Astrocyte (in vitro differentiated cells and primary cell): ENCODE measurements around the gene REEP3.

Experiments used
- EZH2 ChIP-seq: IDR thresholded peaks from 2 replicates; pipeline ENCODE4 v1.6.1; 2012; ENCODE audit warnings: mild to moderate bottlenecking, low read length, inconsistent platforms; ENCODE audit not compliant: insufficient read depth
- TF ChIP-seq, protein P1 (sequence below): IDR thresholded peaks from 2 replicates; pipeline ENCODE4 v1.5.1; 2011; ENCODE audit warnings: low read depth, mild to moderate bottlenecking, inconsistent platforms, low read length, moderate library complexity; ENCODE audit not compliant: insufficient read depth

DNA sequence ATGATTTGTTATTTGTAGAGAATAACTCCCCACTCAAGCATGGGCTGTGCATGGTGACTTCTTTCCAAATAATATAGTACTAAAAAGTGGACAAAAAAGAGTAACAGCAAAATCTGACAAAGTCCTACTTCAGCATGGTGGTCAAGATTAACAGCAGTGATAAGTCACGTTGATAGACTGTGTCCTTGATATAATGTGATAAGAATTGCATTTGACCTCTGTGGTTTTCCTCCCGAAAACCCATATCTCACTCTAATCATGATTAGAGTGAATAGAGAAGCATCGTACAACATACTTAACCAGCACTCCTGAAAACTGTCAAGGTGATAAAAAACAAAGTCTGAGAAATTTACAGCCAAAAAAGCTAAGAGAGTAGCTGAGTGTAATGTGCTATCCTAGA lies 42.4 kb downstream of the REEP3 start:
- TF ChIP-seq, protein P1, sequence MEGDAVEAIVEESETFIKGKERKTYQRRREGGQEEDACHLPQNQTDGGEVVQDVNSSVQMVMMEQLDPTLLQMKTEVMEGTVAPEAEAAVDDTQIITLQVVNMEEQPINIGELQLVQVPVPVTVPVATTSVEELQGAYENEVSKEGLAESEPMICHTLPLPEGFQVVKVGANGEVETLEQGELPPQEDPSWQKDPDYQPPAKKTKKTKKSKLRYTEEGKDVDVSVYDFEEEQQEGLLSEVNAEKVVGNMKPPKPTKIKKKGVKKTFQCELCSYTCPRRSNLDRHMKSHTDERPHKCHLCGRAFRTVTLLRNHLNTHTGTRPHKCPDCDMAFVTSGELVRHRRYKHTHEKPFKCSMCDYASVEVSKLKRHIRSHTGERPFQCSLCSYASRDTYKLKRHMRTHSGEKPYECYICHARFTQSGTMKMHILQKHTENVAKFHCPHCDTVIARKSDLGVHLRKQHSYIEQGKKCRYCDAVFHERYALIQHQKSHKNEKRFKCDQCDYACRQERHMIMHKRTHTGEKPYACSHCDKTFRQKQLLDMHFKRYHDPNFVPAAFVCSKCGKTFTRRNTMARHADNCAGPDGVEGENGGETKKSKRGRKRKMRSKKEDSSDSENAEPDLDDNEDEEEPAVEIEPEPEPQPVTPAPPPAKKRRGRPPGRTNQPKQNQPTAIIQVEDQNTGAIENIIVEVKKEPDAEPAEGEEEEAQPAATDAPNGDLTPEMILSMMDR: no peak
- TF ChIP-seq EZH2: no peak
